ENCODE data around the gene BICDL1.

DNA sequence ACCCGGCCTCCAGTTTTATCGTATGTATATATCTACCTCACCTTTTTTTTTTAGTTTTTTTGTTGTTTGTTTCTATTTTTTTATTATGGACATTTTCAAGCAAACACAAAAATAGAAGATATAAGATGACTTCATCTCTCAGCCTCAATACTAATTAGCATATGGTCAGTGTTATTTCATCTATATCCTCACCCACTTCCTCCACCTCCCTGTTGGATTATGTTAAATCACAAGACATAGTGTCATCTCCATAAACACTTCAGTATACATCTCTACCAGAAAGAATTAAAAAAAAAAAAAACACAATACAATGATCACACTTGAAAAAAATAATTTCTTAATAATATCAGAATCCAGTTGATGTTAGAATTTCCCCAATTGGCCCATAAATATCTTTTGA, 92.6 kb downstream of the BICDL1 start:
- TF ChIP-seq POLR2A (IDR thresholded peaks at IDR 0.05; ENCODE audit: low read depth, low read length) (no peak), TAF1 (IDR thresholded peaks at IDR 0.05; ENCODE audit: borderline replicate concordance, low read depth, low read length) (no peak)
